BLaER1 (cell line): ENCODE data around the gene NDUFS8.
"Not testable (repeated sequence)": the region's sequence is repeated elsewhere in the genome, so short reads cannot be mapped to it uniquely, and the experiment has no call there.

ENCODE experiments used
- H3K27ac ChIP-seq: shearing (Covaris generic); formaldehyde crosslinking; 2 replicates; pipeline ENCODE4 v1.8.1; 2022
- H3K27me3 ChIP-seq: shearing (Covaris generic); formaldehyde crosslinking; 2 replicates; pipeline ENCODE4 v1.8.1; 2022
- H3K36me3 ChIP-seq: shearing (Covaris generic); formaldehyde crosslinking; 2 replicates; pipeline ENCODE4 v1.8.1; 2022
- H3K4me1 ChIP-seq: shearing (Covaris generic); formaldehyde crosslinking; 2 replicates; pipeline ENCODE4 v1.8.1; 2022
- H3K4me2 ChIP-seq: shearing (Covaris generic); formaldehyde crosslinking; 2 replicates; pipeline ENCODE4 v1.8.1; 2022
- H3K4me3 ChIP-seq: shearing (Covaris generic); formaldehyde crosslinking; 2 replicates; pipeline ENCODE4 v1.8.1; 2022
- H3K9ac ChIP-seq: shearing (Covaris generic); formaldehyde crosslinking; 2 replicates; pipeline ENCODE4 v1.8.1; 2022
- H3K9me3 ChIP-seq: shearing (Covaris generic); formaldehyde crosslinking; 2 replicates; pipeline ENCODE4 v1.8.1; 2022
- H4K20me1 ChIP-seq: shearing (Covaris generic); formaldehyde crosslinking; 2 replicates; pipeline ENCODE4 v1.8.1; 2022
- Cebpa-rat ChIP-seq: shearing (Covaris generic); IDR thresholded peaks from 2 replicates; pipeline ENCODE4 v1.8.1; 2022

Gene NDUFS8

DNA sequence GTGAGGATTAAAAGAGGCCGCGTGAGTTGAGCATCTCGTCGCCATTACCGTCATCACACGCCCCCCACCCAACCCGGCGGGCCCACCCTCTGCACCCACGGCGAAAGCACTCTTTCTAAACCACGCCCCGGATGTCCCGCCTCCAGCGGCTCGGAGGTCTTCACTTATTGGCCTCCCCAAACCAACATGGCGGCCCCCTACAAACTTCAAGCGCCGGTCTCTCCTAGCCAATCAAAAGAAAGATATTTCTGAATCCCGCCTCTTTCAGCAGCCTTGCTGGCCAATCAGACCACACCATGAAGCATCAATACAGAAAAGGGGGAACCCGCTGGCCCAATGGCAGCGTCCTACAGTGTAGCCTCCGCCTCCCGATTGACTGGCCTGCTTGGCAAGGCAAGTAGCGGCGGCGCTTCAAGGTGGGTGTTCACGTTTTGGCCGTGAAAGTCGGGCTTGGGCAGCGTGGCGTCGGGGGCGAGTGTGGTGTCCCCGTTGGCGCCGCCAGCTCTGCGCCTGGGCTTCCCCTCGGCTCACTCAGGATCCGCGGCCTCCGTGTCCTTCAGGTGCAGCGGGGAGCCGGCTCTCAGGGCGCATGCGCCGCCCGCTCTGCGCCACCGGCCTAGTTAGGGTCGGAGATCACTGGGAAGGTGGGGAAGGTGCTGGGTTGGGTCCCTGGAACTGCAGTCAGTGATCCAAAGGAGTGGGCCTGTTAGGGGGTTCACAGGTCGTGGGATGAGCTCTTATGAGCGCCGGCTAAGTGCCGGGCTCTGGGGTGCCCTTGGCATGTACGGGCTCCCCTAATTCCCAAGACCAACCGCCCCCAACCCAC is at the start of gene NDUFS8:
Gene NDUFS8, plus strand, starts transcription at position 364 of the 826 bp plus-strand sequence. CDS start 1,471 bp downstream, outside the sequence.
- Histone ChIP-seq H3K4me3 (peak within 1 kb of the TSS; percentile 86), H3K9ac (peak within 1 kb of the TSS; percentile 89), H3K27me3 (no peaks in the 10 kb centered on the region), H3K27ac (peak within 1 kb of the TSS; percentile 90), H4K20me1 (no peaks in the 10 kb centered on the region), H3K4me1 (peaks cover 30% of the 10 kb centered on the region), H3K4me2 (peak within 1 kb of the TSS; percentile 90), H3K9me3 (no peaks in the 10 kb centered on the region), H3K36me3 (peaks cover 49% of the 10 kb centered on the region)
- TF ChIP-seq Cebpa-rat = no peak

DNA sequence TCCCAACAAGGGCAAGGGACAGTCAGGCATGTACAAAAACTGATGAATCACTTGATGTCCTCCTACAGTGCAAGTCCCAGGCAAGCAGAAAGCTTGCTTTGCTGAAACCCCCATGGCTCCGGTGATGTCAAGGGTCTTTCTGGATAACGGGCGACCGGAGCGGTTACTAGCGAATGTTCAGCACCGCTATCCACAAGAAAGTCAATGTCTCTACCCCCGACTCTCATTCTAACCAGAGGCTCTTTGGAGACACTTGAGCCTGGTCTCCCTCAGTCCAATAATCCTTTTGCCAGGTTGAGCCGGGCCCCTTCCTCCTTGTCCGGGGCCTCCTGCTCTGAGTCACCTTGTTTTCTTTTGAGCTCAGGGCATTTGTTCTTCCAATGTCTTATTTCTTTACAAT is 49.3 kb upstream of the NDUFS8 start:
- H3K27me3 ChIP-seq, H3K4me3 ChIP-seq, H3K36me3 ChIP-seq, H4K20me1 ChIP-seq, H3K4me1 ChIP-seq, H3K4me2 ChIP-seq, H3K9me3 ChIP-seq, H3K27ac ChIP-seq, H3K9ac ChIP-seq: not testable (repeated sequence)

DNA sequence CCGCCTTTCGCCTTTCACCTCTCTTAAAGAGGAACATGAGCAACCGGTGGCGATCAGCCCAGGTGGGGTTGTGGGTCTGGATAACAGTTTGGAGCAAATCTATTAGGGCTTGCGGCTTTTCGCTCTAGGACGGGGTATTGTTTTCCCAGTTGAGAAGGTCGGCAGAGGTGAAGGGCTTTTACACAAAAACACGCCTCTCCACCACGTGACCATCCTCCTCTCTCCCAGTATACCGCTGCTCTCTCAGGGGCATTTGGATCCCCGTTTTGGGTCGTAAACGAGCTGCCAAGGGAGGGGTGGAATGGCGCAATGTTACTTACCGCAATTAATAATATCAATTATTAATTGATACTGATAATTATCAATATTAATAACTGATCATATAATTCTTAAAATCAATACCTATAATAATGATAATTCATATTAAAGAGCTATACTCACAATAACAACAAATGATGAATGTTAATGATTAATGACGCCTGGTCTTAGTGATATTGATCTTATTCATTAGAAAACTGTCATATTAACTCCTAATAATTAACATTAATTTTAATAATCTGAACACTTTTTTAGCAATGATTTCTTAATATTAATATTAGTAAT is 48.1 kb upstream of the NDUFS8 start:
- not testable (repeated sequence) for H3K36me3 ChIP-seq, H3K9ac ChIP-seq, H3K9me3 ChIP-seq, H3K4me3 ChIP-seq, H3K27ac ChIP-seq, H3K27me3 ChIP-seq, H3K4me1 ChIP-seq, H3K4me2 ChIP-seq, H4K20me1 ChIP-seq

DNA sequence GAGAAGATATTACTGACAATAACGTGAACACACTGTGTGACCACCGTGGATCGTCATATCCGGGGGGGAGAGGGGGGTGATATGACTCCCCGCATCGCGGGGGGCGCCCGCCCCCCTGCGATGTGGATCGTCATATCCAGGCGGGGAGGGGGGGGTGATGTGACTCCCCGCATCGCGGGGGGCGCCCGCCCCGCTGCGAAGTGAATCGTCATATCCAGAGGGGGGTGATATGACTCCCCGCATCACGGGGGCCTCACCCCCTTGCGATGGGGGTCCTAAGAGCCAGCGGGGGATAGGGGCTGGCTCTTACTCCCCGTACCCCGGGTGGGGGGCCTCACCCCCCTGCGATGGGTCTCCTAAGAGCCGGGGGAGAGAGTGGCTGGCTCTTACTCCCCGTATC is 46.5 kb upstream of the NDUFS8 start:
- TF ChIP-seq Cebpa-rat = no peak
- H3K27me3 ChIP-seq = no peaks in the 10 kb centered on the region
- H3K4me1 ChIP-seq = no peaks in the 10 kb centered on the region
- no peaks in the 10 kb centered on the region for H3K9me3 ChIP-seq
- no peak overlapping the region for H3K9ac ChIP-seq
- no peaks in the 10 kb centered on the region for H3K36me3 ChIP-seq
- H3K4me2 ChIP-seq = no peak overlapping the region
- H4K20me1 ChIP-seq = no peaks in the 10 kb centered on the region
- no peak overlapping the region for H3K4me3 ChIP-seq
- H3K27ac ChIP-seq = no peak overlapping the region

DNA sequence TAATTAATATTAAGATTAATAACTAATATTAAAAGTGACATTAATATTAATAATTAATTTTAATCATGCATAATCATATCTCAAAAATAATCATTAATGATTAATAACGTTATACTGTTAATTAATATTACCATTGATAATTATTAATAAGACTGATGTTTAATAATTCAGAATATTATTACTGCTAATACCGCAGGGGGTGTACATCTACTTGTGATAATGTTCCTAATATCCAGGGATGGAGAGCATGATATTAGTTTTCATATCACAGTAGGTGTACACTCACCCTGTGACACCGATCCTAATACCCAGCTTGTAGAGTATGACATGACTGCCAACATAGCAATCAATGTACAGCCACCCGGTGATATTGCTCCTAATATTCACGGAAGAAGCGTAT is 45.2 kb upstream of the NDUFS8 start:
- not testable (repeated sequence) for H3K4me3 ChIP-seq, H4K20me1 ChIP-seq, H3K4me1 ChIP-seq, H3K9ac ChIP-seq, H3K9me3 ChIP-seq, H3K36me3 ChIP-seq, H3K27me3 ChIP-seq, H3K4me2 ChIP-seq, H3K27ac ChIP-seq

DNA sequence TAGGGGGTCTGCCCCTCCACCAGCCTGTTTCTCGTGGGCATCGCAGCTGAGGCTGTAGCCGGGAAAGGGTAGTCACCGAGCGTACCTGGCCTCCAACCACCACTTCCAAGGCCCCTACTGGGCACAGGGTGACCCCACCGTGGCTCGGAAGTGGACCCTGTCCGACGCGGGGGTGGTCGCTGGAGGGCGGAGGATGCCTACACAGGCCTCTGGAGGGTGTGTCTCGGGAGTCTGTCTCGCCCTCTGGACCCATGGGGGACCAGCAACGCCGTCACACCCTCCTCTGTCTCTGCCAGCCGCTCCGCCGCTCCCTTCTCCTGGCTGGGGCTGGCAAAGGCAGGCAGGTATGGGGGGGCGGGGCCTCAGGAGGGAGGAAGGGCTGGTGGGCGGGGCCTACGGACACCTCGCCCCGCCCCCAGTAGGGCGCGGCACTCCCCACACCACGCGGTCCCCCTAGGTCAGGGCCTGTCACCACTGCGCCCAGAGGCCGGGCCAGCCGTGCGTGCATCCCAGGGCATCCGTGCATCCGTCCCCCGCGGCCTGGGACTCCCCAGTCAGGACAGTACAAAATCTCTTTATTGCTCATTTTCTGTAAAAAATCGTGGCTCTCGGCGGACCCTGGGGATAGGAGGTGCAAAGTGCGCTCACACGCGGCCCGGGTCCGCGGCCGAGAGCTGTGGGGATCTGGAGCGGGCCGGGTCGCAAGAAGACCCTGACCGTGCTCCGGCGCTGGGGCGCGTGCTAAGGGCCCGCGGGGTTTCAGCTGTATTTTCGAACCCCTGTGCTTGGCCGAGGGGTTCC is 39.7 kb upstream of the NDUFS8 start:
- peaks cover 16% of the 10 kb centered on the region for H3K4me1 ChIP-seq

DNA sequence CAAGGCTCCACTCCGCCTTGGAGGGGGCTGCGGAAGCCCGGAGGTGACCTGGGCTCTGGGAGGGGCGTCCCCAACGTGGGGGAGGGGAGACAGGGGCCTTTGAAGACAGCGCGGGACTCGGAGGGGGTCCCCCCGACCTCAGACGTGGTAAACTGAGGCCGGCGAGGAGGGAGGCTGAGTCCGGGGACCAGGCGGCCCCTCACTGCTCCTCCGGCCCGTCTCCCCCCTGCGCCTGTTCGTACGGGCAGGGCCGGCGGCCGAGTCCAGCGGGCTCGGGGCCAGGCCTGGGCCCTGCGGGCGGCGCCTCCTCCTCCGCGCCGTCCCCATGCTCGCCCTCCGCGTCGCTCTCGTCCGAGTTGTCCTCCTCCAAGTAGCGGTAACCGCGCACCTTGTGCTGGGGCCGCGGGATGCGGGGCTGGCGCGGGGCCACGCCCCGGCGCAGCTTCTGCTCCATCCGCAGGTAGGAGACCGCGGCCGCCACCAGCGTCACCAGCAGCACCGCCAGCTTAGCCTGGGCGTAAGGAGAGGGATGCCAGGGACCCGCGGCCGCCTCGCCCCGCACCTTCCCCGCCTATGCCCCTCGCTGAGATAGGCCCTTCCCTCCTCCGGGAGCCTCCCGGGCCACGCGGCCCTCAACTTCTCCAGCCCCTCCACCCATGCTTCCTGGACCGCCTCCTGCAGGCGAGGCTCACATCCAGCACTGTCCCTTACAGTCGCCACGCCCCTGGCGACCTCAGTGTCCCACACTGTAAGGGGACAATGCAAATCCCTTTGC is 38.9 kb upstream of the NDUFS8 start:
- H3K27me3 ChIP-seq, H3K4me2 ChIP-seq, H3K9me3 ChIP-seq, H3K27ac ChIP-seq, H3K4me3 ChIP-seq, H3K9ac ChIP-seq: not testable (repeated sequence)
- Histone ChIP-seq H4K20me1 (peaks cover 14% of the 10 kb centered on the region), H3K4me1 (peaks cover 16% of the 10 kb centered on the region), H3K36me3 (peaks cover 28% of the 10 kb centered on the region)

More for the DNA sequence above, 39.7 kb upstream of the NDUFS8 start:
- not testable (repeated sequence) for H3K4me2 ChIP-seq, H3K4me3 ChIP-seq, H4K20me1 ChIP-seq, H3K9me3 ChIP-seq, H3K9ac ChIP-seq, H3K27ac ChIP-seq, H3K27me3 ChIP-seq
- H3K36me3 ChIP-seq = peaks cover 20% of the 10 kb centered on the region

DNA sequence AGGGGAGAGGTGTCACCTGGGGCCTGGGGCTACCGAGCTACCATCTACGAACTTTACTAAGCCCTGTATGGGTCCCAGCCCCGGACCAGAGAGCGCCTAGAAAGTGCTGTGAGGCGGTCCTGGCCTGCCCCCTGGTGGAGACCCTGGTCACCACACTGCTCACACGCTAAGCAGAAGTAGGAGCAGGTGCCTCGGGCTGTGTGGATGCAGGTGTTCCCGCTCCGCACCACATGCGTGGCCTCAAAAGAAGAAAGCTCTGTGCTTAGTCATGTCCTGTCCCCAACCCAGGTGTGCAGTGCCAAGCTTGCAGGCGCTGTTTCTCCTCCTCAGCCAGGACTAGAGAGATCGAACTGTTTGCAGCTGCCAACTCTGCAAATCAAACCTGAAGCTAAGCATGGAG is 36.7 kb upstream of the NDUFS8 start:
- not testable (repeated sequence) for H3K9me3 ChIP-seq, H3K9ac ChIP-seq, H3K27me3 ChIP-seq, H3K27ac ChIP-seq, H3K4me3 ChIP-seq
- H3K4me1 ChIP-seq = peaks cover 27% of the 10 kb centered on the region
- peak overlapping the region; percentile 34 for H3K4me2 ChIP-seq
- H3K36me3 ChIP-seq = peaks cover 50% of the 10 kb centered on the region
- H4K20me1 ChIP-seq = peaks cover 21% of the 10 kb centered on the region

DNA sequence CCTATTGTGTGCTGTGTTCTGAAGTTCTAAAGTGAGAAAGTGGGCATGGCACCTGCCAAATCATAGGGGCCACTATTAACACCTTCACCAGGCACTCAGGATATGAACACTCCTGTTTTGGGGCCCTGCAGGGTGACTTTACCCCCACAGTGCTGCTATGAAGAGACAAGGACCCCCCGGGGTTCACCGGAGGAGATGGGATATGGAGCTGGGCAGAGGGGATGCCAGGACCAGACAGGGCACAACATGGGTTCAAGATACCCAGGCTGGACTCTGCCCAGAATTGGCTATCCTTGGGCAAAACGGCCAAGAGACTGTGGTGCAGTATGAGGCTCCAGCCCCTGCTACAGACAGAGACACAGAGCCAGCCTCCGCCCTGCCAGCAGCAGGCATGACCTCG is 36.1 kb upstream of the NDUFS8 start:
- not testable (repeated sequence) for H3K4me3 ChIP-seq, H3K9ac ChIP-seq, H3K9me3 ChIP-seq, H3K27me3 ChIP-seq, H3K27ac ChIP-seq
- H3K4me2 ChIP-seq = peak overlapping the region; percentile 34; the same call in 1 of the 2 replicates
- peaks cover 21% of the 10 kb centered on the region for H4K20me1 ChIP-seq
- peaks cover 56% of the 10 kb centered on the region for H3K36me3 ChIP-seq
- H3K4me1 ChIP-seq = peaks cover 29% of the 10 kb centered on the region

DNA sequence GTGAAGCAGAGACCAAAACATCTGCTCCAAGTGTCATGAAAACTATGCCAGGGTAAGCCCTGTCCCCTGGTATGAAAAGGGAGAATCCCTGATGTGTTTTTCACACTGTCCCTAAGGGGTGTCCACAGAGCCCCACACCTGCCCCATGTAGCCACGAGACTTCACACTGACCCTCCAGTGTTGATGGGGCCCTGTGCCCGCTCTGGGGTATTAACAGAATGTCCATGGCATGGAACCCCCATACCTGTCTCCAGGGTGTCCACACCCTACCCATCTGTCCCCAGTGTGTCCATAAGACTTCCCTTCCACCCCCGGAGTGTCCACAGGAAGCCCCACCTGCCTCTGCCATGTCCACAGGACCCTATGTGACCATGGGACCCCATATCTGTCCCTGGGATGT is 35.4 kb upstream of the NDUFS8 start:
- H3K9ac ChIP-seq, H3K4me3 ChIP-seq, H3K27ac ChIP-seq, H3K9me3 ChIP-seq, H3K4me2 ChIP-seq, H3K27me3 ChIP-seq: not testable (repeated sequence)
- peaks cover 36% of the 10 kb centered on the region for H3K4me1 ChIP-seq
- peaks cover 63% of the 10 kb centered on the region for H3K36me3 ChIP-seq
- peaks cover 21% of the 10 kb centered on the region for H4K20me1 ChIP-seq

DNA sequence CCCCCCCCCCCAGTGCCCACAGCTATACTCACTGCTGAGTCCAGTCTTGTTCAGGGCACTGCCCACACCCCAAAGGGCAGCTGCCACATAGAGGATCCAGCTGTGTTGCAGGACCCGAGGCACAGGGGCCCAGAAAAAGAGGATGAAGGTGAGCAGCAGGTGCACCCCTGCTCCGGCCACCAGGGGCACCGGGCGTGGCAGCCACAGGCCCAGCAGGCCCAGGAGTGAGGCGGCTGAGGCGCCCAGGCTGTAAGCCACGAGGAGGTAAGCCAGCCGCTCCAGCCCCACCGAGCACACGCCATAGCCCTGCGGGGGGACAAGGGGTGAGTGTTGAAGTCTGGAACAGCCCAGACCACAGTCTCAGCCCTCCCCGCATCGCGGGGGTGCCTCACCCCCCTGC is 34.9 kb upstream of the NDUFS8 start:
- not testable (repeated sequence) for H3K9ac ChIP-seq, H3K4me2 ChIP-seq, H3K4me3 ChIP-seq, H3K27me3 ChIP-seq, H3K27ac ChIP-seq, H3K9me3 ChIP-seq
- H4K20me1 ChIP-seq = peaks cover 21% of the 10 kb centered on the region
- H3K36me3 ChIP-seq = peaks cover 67% of the 10 kb centered on the region
- H3K4me1 ChIP-seq = peaks cover 41% of the 10 kb centered on the region
